AG04450 (cell line): ENCODE results near the gene NINL. TPM values are rescaled to one million over a fixed set of nuclear protein-coding genes. Genes with fewer than 3 reads are reported as not detected.
"Not testable (repeated sequence)": the region's sequence is repeated elsewhere in the genome, so short reads cannot be mapped to it uniquely, and the experiment has no call there.

Experiments
- CTCF ChIA-PET: fragments of 300-600, 350-600 bp; formaldehyde crosslinking; extraction: SDS; loops from one replicate; lab custom pipeline; 2022; ENCODE audit warnings: antibody characterized with exemption, inconsistent platforms; lab: Charles Lee
- POLR2A ChIA-PET: fragments of 350-600 bp; formaldehyde crosslinking; extraction: SDS; loops from one replicate; lab custom pipeline; 2021; ENCODE audit warnings: antibody characterized with exemption, inconsistent platforms; lab: Yijun Ruan, JAX
- DNase-seq: peaks from one replicate; pipeline ENCODE4 v3.0.0-alpha.2; 2011; ENCODE audit warnings: low read depth, low spot score
- H3K27ac ChIP-seq: one replicate; pipeline ENCODE4 v1.5.1; 2012; ENCODE audit warnings: low read depth, low read length, control low read depth
- H3K27me3 ChIP-seq: one replicate; pipeline ENCODE4 v1.6.0; 2012; ENCODE audit warnings: low read length; ENCODE audit not compliant: control insufficient read depth, insufficient read depth
- H3K4me3 ChIP-seq: 2 replicates; pipeline ENCODE4 v1.5.1; 2011; ENCODE audit warnings: mild to moderate bottlenecking, low read depth, low read length, control low read depth
- H3K9me3 ChIP-seq: 2 replicates; pipeline ENCODE4 v1.5.1; 2012; ENCODE audit warnings: low read length; ENCODE audit not compliant: control insufficient read depth, insufficient read depth
- polyA plus RNA-seq: library from polyadenylated mRNA; depleted of rRNA; stranded (reverse); fragments of >200 nt; gene quantifications from 2 replicates; pipeline ENCODE4 v1.2.3, GENCODE V29; 2011
- TF ChIP-seq, protein P1 (sequence below): IDR thresholded peaks from 2 replicates; pipeline ENCODE4 v1.5.1; 2011; ENCODE audit warnings: low read depth, low read length, control low read depth, inconsistent platforms

NINL gene
- polyA plus RNA-seq, 1 experiment, result 10.4 TPM

DNA sequence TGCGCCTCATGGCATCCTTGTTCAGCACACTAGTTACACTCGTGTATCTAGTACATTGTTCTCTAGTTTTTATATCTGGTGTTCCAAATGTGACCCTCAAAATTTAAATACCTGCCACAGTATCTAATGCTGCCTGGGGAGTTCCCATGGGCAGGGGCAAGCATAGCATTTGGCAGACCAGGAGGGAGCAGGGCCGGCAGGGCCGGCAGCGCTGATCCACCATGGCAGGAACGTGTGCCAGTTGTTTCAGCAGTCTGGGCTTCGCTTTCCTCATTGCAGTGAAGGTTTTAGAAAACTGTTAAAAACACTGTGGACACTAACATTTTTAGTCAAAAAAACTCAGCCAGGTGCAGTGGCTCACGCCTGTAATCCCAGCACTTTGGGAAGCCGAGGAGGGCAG, 19.3 kb upstream of the NINL start:
- peaks cover 3% of the 10 kb centered on the region; the same call in 1 of the 2 replicates for H3K9me3 ChIP-seq
- POLR2A ChIA-PET, result no interaction called here
- no peaks in the 10 kb centered on the region for H3K27me3 ChIP-seq
- no peak overlapping the region for H3K27ac ChIP-seq
- TF ChIP-seq, protein P1, sequence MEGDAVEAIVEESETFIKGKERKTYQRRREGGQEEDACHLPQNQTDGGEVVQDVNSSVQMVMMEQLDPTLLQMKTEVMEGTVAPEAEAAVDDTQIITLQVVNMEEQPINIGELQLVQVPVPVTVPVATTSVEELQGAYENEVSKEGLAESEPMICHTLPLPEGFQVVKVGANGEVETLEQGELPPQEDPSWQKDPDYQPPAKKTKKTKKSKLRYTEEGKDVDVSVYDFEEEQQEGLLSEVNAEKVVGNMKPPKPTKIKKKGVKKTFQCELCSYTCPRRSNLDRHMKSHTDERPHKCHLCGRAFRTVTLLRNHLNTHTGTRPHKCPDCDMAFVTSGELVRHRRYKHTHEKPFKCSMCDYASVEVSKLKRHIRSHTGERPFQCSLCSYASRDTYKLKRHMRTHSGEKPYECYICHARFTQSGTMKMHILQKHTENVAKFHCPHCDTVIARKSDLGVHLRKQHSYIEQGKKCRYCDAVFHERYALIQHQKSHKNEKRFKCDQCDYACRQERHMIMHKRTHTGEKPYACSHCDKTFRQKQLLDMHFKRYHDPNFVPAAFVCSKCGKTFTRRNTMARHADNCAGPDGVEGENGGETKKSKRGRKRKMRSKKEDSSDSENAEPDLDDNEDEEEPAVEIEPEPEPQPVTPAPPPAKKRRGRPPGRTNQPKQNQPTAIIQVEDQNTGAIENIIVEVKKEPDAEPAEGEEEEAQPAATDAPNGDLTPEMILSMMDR, result no peak
- CTCF ChIA-PET, result no interaction called here
- no peak for DNase-seq
- no peak overlapping the region for H3K4me3 ChIP-seq

DNA sequence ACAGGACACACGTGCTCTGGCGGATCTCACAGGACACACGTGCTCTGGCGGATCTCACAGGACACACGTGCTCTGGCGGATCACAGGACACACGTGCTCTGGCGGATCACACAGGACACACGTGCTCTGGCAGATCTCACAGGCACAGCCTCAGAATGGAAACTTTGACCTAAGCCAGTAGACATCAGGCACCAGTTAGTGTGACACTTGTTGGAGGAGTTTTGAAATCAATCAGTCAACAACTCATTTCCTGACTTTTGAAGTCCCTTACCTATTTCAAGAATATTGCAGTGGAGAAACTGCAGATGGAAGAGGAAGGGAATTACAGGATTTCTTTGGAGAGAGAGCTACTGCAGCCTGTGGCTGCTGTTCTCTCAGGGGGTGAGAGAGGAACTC, 17.6 kb upstream of the NINL start:
- CTCF ChIA-PET, result interaction anchor here (0.6 kb wide), 1 partner anchor 10 kb away, joined by 4 read pairs; no protein-coding TSS in a partner anchor
- POLR2A ChIA-PET, DNase-seq, H3K9me3 ChIP-seq, H3K4me3 ChIP-seq, H3K27ac ChIP-seq, H3K27me3 ChIP-seq: not testable (repeated sequence)

DNA sequence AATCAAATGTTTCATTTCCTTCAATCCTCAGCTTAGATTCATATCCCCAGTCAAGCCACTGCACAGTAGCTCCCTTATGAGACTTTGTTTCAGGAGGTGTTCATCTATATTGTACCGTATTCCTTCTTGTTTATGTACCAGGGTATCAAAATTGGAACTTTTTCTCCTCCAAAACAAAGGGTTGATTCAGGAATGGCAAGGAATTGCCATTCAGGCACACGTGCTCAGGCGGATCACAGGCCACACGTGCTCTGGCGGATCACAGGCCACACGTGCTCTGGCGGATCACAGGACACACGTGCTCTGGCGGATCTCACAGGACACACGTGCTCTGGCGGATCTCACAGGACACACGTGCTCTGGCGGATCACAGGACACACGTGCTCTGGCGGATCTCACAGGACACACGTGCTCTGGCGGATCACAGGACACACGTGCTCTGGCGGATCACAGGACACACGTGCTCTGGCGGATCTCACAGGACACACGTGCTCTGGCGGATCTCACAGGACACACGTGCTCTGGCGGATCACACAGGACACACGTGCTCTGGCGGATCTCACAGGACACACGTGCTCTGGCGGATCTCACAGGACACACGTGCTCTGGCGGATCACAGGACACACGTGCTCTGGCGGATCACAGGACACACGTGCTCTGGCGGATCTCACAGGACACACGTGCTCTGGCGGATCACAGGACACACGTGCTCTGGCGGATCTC, 17.0 kb upstream of the NINL start:
- H3K27me3 ChIP-seq, CTCF ChIA-PET, POLR2A ChIA-PET, H3K9me3 ChIP-seq, H3K4me3 ChIP-seq, DNase-seq, H3K27ac ChIP-seq: not testable (repeated sequence)

DNA sequence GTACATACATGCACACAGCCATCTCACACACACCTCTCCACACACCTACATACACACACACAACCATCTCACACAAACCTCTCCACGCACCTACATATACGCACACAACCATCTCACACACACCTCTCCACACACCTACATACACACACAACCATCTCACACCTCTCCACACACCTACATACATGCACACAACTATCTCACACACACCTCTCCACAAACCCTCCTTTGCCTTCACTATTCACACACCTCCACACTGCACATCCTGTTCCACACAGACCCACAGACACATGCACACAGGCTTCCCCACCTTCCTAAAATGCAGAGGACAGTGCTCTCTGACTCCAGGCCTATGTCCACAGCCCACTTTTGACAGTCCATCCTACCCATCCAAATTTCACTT, 16.3 kb upstream of the NINL start:
- DNase-seq, result no peak
- Histone ChIP-seq H3K9me3 (peaks cover 3% of the 10 kb centered on the region; the same call in 1 of the 2 replicates), H3K27me3 (peaks cover 2% of the 10 kb centered on the region), H3K4me3 (no peak overlapping the region), H3K27ac (no peak overlapping the region)
- ChIA-PET POLR2A (no interaction called here), CTCF (no interaction called here)
- TF ChIP-seq, protein P1, result no peak

DNA sequence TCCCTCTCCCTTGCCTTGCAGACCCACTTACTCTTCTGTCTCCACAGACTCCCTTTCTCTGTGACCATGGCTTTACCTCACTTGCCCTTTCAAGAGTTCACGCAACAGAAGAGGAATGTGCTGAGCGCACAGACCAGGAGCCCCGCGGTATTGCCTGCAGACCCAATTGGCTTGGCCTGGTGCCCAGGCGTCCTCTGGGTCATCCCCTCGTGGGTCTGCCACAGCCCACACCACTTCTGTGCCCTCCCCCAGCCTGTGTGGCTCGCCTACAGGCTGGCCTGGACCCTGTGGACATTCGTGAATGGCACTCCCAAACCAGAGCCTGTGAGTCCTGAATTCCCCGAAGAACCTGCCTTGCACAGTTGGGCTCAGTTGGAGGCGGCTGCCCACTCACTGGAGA, 15.3 kb upstream of the NINL start:
- ChIA-PET CTCF (no interaction called here), POLR2A (no interaction called here)
- no peak for DNase-seq
- Histone ChIP-seq H3K27ac (no peak overlapping the region), H3K27me3 (peaks cover 2% of the 10 kb centered on the region), H3K9me3 (peaks cover 3% of the 10 kb centered on the region; the same call in 1 of the 2 replicates), H3K4me3 (no peak overlapping the region)
- TF ChIP-seq, protein P1, result no peak

DNA sequence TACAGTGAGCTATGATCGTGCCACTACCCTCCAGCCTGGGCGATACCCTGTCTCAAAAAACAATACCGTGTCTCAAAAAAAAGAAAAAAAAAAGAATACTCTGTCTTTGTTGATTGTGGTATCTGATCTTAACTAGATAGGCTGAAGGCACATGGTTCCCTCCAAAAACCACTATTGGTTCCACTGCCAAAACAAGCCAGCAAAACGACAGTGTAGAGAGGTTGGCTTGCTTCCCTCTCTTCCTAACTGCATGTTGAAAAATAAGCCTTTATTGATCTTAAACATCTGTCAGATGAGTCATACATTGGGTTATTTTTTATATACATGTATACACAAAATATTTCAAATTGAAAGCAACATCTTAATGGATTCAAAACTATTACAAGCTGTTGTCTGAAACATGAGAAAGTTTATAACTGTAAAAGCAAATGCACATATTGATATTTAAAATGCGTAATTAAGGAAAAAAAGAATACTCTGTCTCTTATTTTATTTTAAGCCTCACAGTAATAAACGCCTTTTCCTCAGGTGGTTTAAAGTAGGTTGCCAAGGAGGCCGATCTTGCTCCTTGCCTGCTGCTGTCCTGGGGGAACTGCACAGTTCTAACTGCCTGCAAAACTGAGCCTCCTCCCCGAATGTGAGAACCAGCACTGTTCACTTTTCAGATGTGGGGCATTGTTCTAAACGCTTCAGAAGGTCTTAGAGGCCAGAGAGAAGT, 7.0 kb upstream of the NINL start:
- DNase-seq, result no peak
- no peaks in the 10 kb centered on the region for H3K27me3 ChIP-seq
- CTCF ChIA-PET, result interaction anchor here (0.7 kb wide), 1 partner anchor 11 kb away, joined by 4 read pairs; no protein-coding TSS in a partner anchor
- H3K9me3 ChIP-seq, result no peaks in the 10 kb centered on the region
- peak overlapping the region; percentile 57 for H3K27ac ChIP-seq
- no peak overlapping the region for H3K4me3 ChIP-seq
- POLR2A ChIA-PET, result interaction anchor here (0.7 to 0.8 kb wide), 2 partner anchors 85 to 614 kb away, joined by 3 to 4 read pairs; no protein-coding TSS in a partner anchor
- TF ChIP-seq, protein P1, result no peak

DNA sequence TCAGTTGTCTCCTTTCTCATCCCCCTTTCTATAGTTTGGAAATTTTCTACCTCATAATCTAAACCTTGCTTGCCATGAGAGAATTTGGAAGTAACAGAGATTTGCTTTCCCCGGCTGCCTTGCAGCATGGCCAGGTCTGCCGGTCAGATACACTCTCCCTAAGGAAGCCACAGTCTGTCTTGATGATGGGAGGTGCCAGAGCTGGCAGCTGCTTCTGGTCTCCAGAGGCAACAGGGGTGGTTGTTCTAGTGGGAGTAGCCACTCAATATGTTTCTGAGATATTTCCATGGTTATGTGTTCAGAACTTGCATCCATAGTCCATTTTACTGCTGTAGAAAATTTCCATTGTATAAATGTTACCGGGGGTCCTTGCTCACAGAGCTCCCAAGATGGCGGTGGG, 5.4 kb upstream of the NINL start:
- DNase-seq, H3K9me3 ChIP-seq, H3K27me3 ChIP-seq, H3K27ac ChIP-seq, CTCF ChIA-PET, POLR2A ChIA-PET, H3K4me3 ChIP-seq: not testable (repeated sequence)
